HAP-1 (cell line): ENCODE data around the gene ROPN1.

Experiments
- DNase-seq, 2 experiments: peaks; one replicate each; pipeline ENCODE4 v3.0.0-alpha.2; 2016 to 2020; ENCODE audit warnings: low spot score in 2 of 2
- H3K27me3 ChIP-seq: fragments of 250-450 bp; sonication (Bioruptor Pico); 2 replicates; pipeline ENCODE4 v1.5.1; 2020; ENCODE audit warnings: low read depth, mild to moderate bottlenecking, moderate library complexity
- H3K36me3 ChIP-seq: fragments of 250-450 bp; sonication (Bioruptor Pico); replicated peaks from 2 replicates; pipeline ENCODE4 v1.5.1; 2020; ENCODE audit warnings: mild to moderate bottlenecking
- H3K4me1 ChIP-seq: fragments of 250-450 bp; sonication (Bioruptor Pico); 2 replicates; pipeline ENCODE4 v1.5.1; 2020; ENCODE audit warnings: mild to moderate bottlenecking
- H3K4me3 ChIP-seq: fragments of 250-450 bp; sonication (Bioruptor Pico); 2 replicates; pipeline ENCODE4 v1.5.1; 2020; ENCODE audit warnings: mild to moderate bottlenecking, moderate library complexity
- H3K9me3 ChIP-seq: fragments of 250-450 bp; sonication (Bioruptor Pico); 2 replicates; pipeline ENCODE4 v1.5.1; 2020; ENCODE audit warnings: mild to moderate bottlenecking, moderate library complexity
- in situ Hi-C: fragments of 300-500 bp; cut with MboI; formaldehyde crosslinking; loops from 3 replicates; pipeline ENCODE4 v1.14.3; 2020; ENCODE audit warnings: low sequenced_read_pairs, inconsistent platforms, mixed read lengths

ROPN1 gene

GRCh38 chr3:123951522-123952447 lies 40.1 kb downstream of the ROPN1 start:
- H3K36me3 ChIP-seq: peaks cover 67% of the 10 kb centered on the region
- no peak for DNase-seq
- H3K9me3 ChIP-seq: no peaks in the 10 kb centered on the region
- in situ Hi-C loops: no loop called here
- no peak overlapping the region for H3K4me3 ChIP-seq
- no peaks in the 10 kb centered on the region for H3K27me3 ChIP-seq
- no peaks in the 10 kb centered on the region for H3K4me1 ChIP-seq

- no peak for DNase-seq
- Histone ChIP-seq H3K4me1 (no peaks in the 10 kb centered on the region), H3K36me3 (peaks cover 68% of the 10 kb centered on the region), H3K27me3 (no peaks in the 10 kb centered on the region), H3K4me3 (no peak overlapping the region), H3K9me3 (no peaks in the 10 kb centered on the region)
- in situ Hi-C loops: no loop called here
Observed at GRCh38 chr3:123949641-123950040, 42.3 kb downstream of the ROPN1 start.

GRCh38 chr3:123948449-123948848 lies 43.5 kb downstream of the ROPN1 start:
- no peaks in the 10 kb centered on the region for H3K9me3 ChIP-seq
- no peaks in the 10 kb centered on the region for H3K4me1 ChIP-seq
- in situ Hi-C loops: no loop called here
- DNase-seq: no peak
- no peaks in the 10 kb centered on the region for H3K27me3 ChIP-seq
- H3K4me3 ChIP-seq: no peak overlapping the region
- H3K36me3 ChIP-seq: peaks cover 71% of the 10 kb centered on the region

- in situ Hi-C loops: no loop called here
- H3K4me1 ChIP-seq: no peaks in the 10 kb centered on the region
- H3K36me3 ChIP-seq: peaks cover 71% of the 10 kb centered on the region
- no peak overlapping the region for H3K4me3 ChIP-seq
- no peak for DNase-seq
- no peaks in the 10 kb centered on the region for H3K27me3 ChIP-seq
- H3K9me3 ChIP-seq: no peaks in the 10 kb centered on the region
Observed at GRCh38 chr3:123947482-123947881, 44.4 kb downstream of the ROPN1 start.

- H3K36me3 ChIP-seq: peaks cover 48% of the 10 kb centered on the region
- no peaks in the 10 kb centered on the region for H3K27me3 ChIP-seq
- no peak for DNase-seq
- no peaks in the 10 kb centered on the region for H3K4me1 ChIP-seq
- no peak overlapping the region for H3K4me3 ChIP-seq
- in situ Hi-C loops: no loop called here
- no peaks in the 10 kb centered on the region for H3K9me3 ChIP-seq
Observed at GRCh38 chr3:123941542-123941941, 50.4 kb downstream of the ROPN1 start.

- Histone ChIP-seq H3K4me3 (no peak overlapping the region), H3K9me3 (no peaks in the 10 kb centered on the region), H3K36me3 (peaks cover 44% of the 10 kb centered on the region), H3K4me1 (no peaks in the 10 kb centered on the region), H3K27me3 (no peaks in the 10 kb centered on the region)
- no peak for DNase-seq
- in situ Hi-C loops: no loop called here
Observed at GRCh38 chr3:123941121-123941520, 50.8 kb downstream of the ROPN1 start.

- H3K4me3 ChIP-seq: no peak overlapping the region
- no peak for DNase-seq
- H3K9me3 ChIP-seq: no peaks in the 10 kb centered on the region
- H3K27me3 ChIP-seq: no peaks in the 10 kb centered on the region
- in situ Hi-C loops: no loop called here
- H3K36me3 ChIP-seq: peaks cover 38% of the 10 kb centered on the region
- H3K4me1 ChIP-seq: no peaks in the 10 kb centered on the region
Observed at GRCh38 chr3:123939706-123940105, 52.2 kb downstream of the ROPN1 start.

- H3K4me1 ChIP-seq: no peaks in the 10 kb centered on the region
- H3K27me3 ChIP-seq: no peaks in the 10 kb centered on the region
- no peak overlapping the region for H3K4me3 ChIP-seq
- no peak for DNase-seq
- in situ Hi-C loops: no loop called here
- peaks cover 23% of the 10 kb centered on the region for H3K36me3 ChIP-seq
- H3K9me3 ChIP-seq: no peaks in the 10 kb centered on the region
Observed at GRCh38 chr3:123936400-123936799, 55.5 kb downstream of the ROPN1 start.

- H3K9me3 ChIP-seq: no peaks in the 10 kb centered on the region
- peaks cover 22% of the 10 kb centered on the region for H3K36me3 ChIP-seq
- no peak overlapping the region for H3K4me3 ChIP-seq
- DNase-seq: no peak
- in situ Hi-C loops: no loop called here
- no peaks in the 10 kb centered on the region for H3K27me3 ChIP-seq
- no peaks in the 10 kb centered on the region for H3K4me1 ChIP-seq
Observed at GRCh38 chr3:123935830-123936229, 56.1 kb downstream of the ROPN1 start.

GRCh38 chr3:123934250-123934649 lies 57.7 kb downstream of the ROPN1 start:
- H3K4me1 ChIP-seq: no peaks in the 10 kb centered on the region
- H3K9me3 ChIP-seq: no peaks in the 10 kb centered on the region
- no peak for DNase-seq
- peaks cover 26% of the 10 kb centered on the region for H3K36me3 ChIP-seq
- no peaks in the 10 kb centered on the region for H3K27me3 ChIP-seq
- in situ Hi-C loops: no loop called here
- H3K4me3 ChIP-seq: no peak overlapping the region

GRCh38 chr3:123930445-123930844 lies 61.5 kb downstream of the ROPN1 start:
- no peaks in the 10 kb centered on the region for H3K9me3 ChIP-seq
- no peaks in the 10 kb centered on the region for H3K4me1 ChIP-seq
- H3K27me3 ChIP-seq: no peaks in the 10 kb centered on the region
- in situ Hi-C loops: no loop called here
- H3K36me3 ChIP-seq: peaks cover 37% of the 10 kb centered on the region
- no peak overlapping the region for H3K4me3 ChIP-seq
- DNase-seq: no peak

GRCh38 chr3:123929325-123929724 lies 62.6 kb downstream of the ROPN1 start:
- Histone ChIP-seq H3K9me3 (no peaks in the 10 kb centered on the region), H3K4me1 (no peaks in the 10 kb centered on the region), H3K4me3 (no peak overlapping the region), H3K36me3 (peaks cover 37% of the 10 kb centered on the region), H3K27me3 (no peaks in the 10 kb centered on the region)
- no peak for DNase-seq
- in situ Hi-C loops: no loop called here

- peaks cover 34% of the 10 kb centered on the region for H3K36me3 ChIP-seq
- in situ Hi-C loops: no loop called here
- no peaks in the 10 kb centered on the region for H3K4me1 ChIP-seq
- DNase-seq: no peak
- no peaks in the 10 kb centered on the region for H3K9me3 ChIP-seq
- H3K4me3 ChIP-seq: no peak overlapping the region
- H3K27me3 ChIP-seq: no peaks in the 10 kb centered on the region
Observed at GRCh38 chr3:123926396-123926795, 65.5 kb downstream of the ROPN1 start.

- DNase-seq: no peak
- H3K36me3 ChIP-seq: peaks cover 16% of the 10 kb centered on the region
- no peaks in the 10 kb centered on the region for H3K4me1 ChIP-seq
- H3K27me3 ChIP-seq: no peaks in the 10 kb centered on the region
- in situ Hi-C loops: no loop called here
- H3K4me3 ChIP-seq: no peak overlapping the region
- H3K9me3 ChIP-seq: no peaks in the 10 kb centered on the region
Observed at GRCh38 chr3:123920868-123921267, 71.1 kb downstream of the ROPN1 start.
